ENCODE results near the gene KIAA0930. TPM values are rescaled to one million over a fixed set of nuclear protein-coding genes. Genes with fewer than 3 reads are reported as not detected.

KIAA0930 gene
- total and polyA plus RNA-seq, 3 donors from 2014 or later: 62.4 to 77.5 (median 62.9) TPM

GRCh38 chr22:45237065-45237990, 3.4 kb downstream of the KIAA0930 start:
- no peak overlapping the region for H3K4me3 ChIP-seq
- intact Hi-C loops (cut with DNase I; ENCODE audit: low total_unique reads): no loop called here
- H3K4me1 ChIP-seq: peaks cover 7% of the 10 kb centered on the region
- TF ChIP-seq, protein P1, sequence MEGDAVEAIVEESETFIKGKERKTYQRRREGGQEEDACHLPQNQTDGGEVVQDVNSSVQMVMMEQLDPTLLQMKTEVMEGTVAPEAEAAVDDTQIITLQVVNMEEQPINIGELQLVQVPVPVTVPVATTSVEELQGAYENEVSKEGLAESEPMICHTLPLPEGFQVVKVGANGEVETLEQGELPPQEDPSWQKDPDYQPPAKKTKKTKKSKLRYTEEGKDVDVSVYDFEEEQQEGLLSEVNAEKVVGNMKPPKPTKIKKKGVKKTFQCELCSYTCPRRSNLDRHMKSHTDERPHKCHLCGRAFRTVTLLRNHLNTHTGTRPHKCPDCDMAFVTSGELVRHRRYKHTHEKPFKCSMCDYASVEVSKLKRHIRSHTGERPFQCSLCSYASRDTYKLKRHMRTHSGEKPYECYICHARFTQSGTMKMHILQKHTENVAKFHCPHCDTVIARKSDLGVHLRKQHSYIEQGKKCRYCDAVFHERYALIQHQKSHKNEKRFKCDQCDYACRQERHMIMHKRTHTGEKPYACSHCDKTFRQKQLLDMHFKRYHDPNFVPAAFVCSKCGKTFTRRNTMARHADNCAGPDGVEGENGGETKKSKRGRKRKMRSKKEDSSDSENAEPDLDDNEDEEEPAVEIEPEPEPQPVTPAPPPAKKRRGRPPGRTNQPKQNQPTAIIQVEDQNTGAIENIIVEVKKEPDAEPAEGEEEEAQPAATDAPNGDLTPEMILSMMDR (IDR thresholded peaks at IDR 0.05): no peak
- 85 to 90% methylated on average over 12 to 15 of the region's 15 CpGs for WGBS, 2 donors
- no peaks in the 10 kb centered on the region for H3K36me3 ChIP-seq (ENCODE audit: low read depth, missing control alignments)
- H3K9me3 ChIP-seq: no peaks in the 10 kb centered on the region
- no peaks in the 10 kb centered on the region for H3K27me3 ChIP-seq
- H3K27ac ChIP-seq: no peak overlapping the region
- no peak for DNase-seq

GRCh38 chr22:45235851-45236342, 4.8 kb downstream of the KIAA0930 start:
- intact Hi-C loops (cut with DNase I; ENCODE audit: low total_unique reads): no loop called here
- no peak overlapping the region for H3K4me3 ChIP-seq
- whole genome bisulfite sequencing, 2 donors: 82 to 90% methylated on average over 15 to 20 of the region's 20 CpGs
- no peak for DNase-seq
- no peaks in the 10 kb centered on the region for H3K9me3 ChIP-seq
- no peaks in the 10 kb centered on the region for H3K36me3 ChIP-seq (ENCODE audit: low read depth, missing control alignments)
- no peak for TF ChIP-seq POLR2A (IDR thresholded peaks at IDR 0.05)
- TF ChIP-seq, protein P1 (IDR thresholded peaks at IDR 0.05): no peak
- H3K27me3 ChIP-seq: no peaks in the 10 kb centered on the region
- H3K4me1 ChIP-seq: peaks cover 7% of the 10 kb centered on the region
- H3K27ac ChIP-seq: no peak overlapping the region

DNA sequence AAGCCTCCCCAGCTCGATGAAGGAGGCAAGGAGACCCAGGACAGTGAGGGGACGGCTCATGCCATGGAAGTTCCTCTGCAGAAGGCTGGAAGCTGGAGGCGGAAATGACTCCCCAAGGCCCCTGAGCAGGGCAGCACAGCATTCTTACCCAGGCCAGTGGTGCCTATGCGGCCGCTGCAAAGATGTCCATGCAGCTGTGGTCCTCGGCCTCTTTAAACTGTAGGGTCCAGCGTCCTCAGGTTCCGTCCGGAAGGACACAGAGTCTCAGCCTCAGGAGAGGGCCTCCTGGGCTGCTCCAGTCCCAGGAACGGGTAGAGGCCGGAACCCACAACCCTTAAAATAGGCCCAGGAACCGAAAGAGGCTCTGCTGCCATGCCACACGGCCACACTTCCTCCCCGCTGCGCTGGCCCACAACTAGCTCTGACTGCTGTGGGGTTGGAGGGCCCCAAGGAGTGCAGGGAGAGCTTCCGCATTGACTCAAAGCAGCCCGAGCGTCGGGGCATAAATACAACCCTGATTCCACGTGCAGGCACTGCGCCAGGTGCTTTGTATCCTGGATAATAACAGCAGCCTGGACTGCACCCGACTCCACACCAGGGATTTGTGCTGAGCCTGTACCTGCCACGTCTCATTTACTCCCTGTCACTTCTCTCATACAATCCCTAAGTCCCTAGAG, 5.5 kb downstream of the KIAA0930 start:
- WGBS, 2 donors: 80 to 82% methylated on average over 17 to 23 of the region's 23 CpGs

DNA sequence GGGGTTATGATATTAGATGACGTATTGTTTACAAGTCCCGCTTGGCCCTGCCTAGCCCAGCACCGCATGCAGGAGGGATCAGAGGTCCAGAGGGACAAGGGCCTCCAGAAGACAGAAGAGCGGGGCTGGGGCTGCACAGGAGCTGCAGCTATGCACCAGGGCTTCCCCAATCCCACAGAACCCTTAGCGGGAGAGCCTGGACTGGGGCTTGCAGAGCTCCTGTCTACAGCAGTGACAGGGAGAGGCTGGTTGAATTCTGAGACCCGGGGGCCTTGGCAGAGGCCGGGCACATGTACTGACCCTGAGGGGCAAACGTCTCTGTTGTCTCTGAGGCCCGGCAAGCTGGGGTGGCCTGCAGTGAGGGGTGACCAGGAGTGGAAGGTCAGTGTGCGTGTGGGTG, 6.9 kb downstream of the KIAA0930 start:
- no peak overlapping the region for H3K27ac ChIP-seq
- H3K9me3 ChIP-seq: no peaks in the 10 kb centered on the region
- DNase-seq: no peak
- no peak overlapping the region for H3K4me3 ChIP-seq
- whole genome bisulfite sequencing, 2 donors: 88% methylated on average over 6 to 10 of the region's 10 CpGs
- TF ChIP-seq, protein P1 (IDR thresholded peaks at IDR 0.05): no peak
- no peak for TF ChIP-seq POLR2A (IDR thresholded peaks at IDR 0.05)
- no peaks in the 10 kb centered on the region for H3K27me3 ChIP-seq
- H3K36me3 ChIP-seq (ENCODE audit: low read depth, missing control alignments): no peaks in the 10 kb centered on the region
- intact Hi-C loops (cut with DNase I; ENCODE audit: low total_unique reads): no loop called here
- H3K4me1 ChIP-seq: no peaks in the 10 kb centered on the region

More for the DNA sequence above, 5.5 kb downstream of the KIAA0930 start:
- H3K27me3 ChIP-seq: no peaks in the 10 kb centered on the region
- intact Hi-C loops (cut with DNase I; ENCODE audit: low total_unique reads): no loop called here
- no peaks in the 10 kb centered on the region for H3K36me3 ChIP-seq (ENCODE audit: low read depth, missing control alignments)
- no peak for DNase-seq
- H3K27ac ChIP-seq: no peak overlapping the region
- peaks cover 7% of the 10 kb centered on the region for H3K4me1 ChIP-seq
- TF ChIP-seq POLR2A (IDR thresholded peaks at IDR 0.05): no peak
- TF ChIP-seq, protein P1 (IDR thresholded peaks at IDR 0.05): no peak
- H3K9me3 ChIP-seq: no peaks in the 10 kb centered on the region
- no peak overlapping the region for H3K4me3 ChIP-seq

Measured in testis (tissue), 3 donors.